Body of pancreas (tissue), 4 donors: ENCODE measurements around the gene SCARF2.

ENCODE experiments used
- POLR2A ChIP-seq, 3 donors: fragments of 450-650 bp; IDR thresholded peaks; one replicate each; pipeline ENCODE4 v1.6.1; 2016; ENCODE audit warnings: antibody characterized with exemption in 3 of 3, mild to moderate bottlenecking in 2 of 3
- TF ChIP-seq, protein P1 (sequence below), 7 experiments: fragments of 450-650 bp in 4 of 7; fragments of 200-600 bp in 3 of 7; sonication (generic) in 3 of 7; IDR thresholded peaks; one replicate each; pipeline ENCODE4 v1.5.1; 2016 to 2019; ENCODE audit warnings: antibody characterized with exemption in 7 of 7

- TF ChIP-seq, protein P1, sequence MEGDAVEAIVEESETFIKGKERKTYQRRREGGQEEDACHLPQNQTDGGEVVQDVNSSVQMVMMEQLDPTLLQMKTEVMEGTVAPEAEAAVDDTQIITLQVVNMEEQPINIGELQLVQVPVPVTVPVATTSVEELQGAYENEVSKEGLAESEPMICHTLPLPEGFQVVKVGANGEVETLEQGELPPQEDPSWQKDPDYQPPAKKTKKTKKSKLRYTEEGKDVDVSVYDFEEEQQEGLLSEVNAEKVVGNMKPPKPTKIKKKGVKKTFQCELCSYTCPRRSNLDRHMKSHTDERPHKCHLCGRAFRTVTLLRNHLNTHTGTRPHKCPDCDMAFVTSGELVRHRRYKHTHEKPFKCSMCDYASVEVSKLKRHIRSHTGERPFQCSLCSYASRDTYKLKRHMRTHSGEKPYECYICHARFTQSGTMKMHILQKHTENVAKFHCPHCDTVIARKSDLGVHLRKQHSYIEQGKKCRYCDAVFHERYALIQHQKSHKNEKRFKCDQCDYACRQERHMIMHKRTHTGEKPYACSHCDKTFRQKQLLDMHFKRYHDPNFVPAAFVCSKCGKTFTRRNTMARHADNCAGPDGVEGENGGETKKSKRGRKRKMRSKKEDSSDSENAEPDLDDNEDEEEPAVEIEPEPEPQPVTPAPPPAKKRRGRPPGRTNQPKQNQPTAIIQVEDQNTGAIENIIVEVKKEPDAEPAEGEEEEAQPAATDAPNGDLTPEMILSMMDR (IDR thresholded peaks at IDR 0.05) = no peak
- TF ChIP-seq POLR2A (IDR thresholded peaks at IDR 0.05) = no peak
Measured at GRCh38 chr22:20459152-20459542, 21.5 kb upstream of the SCARF2 start.
